ENCODE results near the gene GIPC3. TPM values are rescaled to one million over a fixed set of nuclear protein-coding genes. Genes with fewer than 3 reads are reported as not detected.

GIPC3 gene
- total and polyA plus RNA-seq, 2 experiments from 2014 or later = 0.48 to 0.59 TPM

GRCh38 chr19:3549816-3550215, 35.5 kb upstream of the GIPC3 start:
- H3K36me3 ChIP-seq (ENCODE audit: insufficient read depth) = no peaks in the 10 kb centered on the region
- no peak overlapping the region for H3K4me3 Mint-ChIP-seq
- ATAC-seq (no peak), DNase-seq (ENCODE audit: low spot score) (no peak)
- H3K36me3 Mint-ChIP-seq (ENCODE audit: low read depth) = peaks cover 7% of the 10 kb centered on the region
- H3K4me1 Mint-ChIP-seq = no peaks in the 10 kb centered on the region; the same call in 2 of the 3 replicates
- H3K4me3 ChIP-seq = no peak overlapping the region
- 0 out of 2 replicates have a peak, but pooled peaks cover under 1% of the 10 kb centered on the region for H3K79me2 ChIP-seq (replicated peaks; ENCODE audit: insufficient read depth)
- peaks cover 14% of the 10 kb centered on the region for H3K27me3 Mint-ChIP-seq (ENCODE audit: insufficient read depth, low read depth, poor library complexity)
- H3K27me3 ChIP-seq (ENCODE audit: insufficient read depth) = no peaks in the 10 kb centered on the region
- H4K20me1 ChIP-seq (replicated peaks; ENCODE audit: insufficient read depth) = peaks cover 7% of the 10 kb centered on the region
- no peaks in the 10 kb centered on the region for H3K4me1 ChIP-seq (ENCODE audit: insufficient read depth)
- H3K4me2 ChIP-seq = no peak overlapping the region
- H2AFZ ChIP-seq = no peak overlapping the region
- H3K27ac ChIP-seq (ENCODE audit: low read depth) = no peak overlapping the region
- no peaks in the 10 kb centered on the region for H3K9me2 ChIP-seq (ENCODE audit: insufficient read depth)
- TF ChIP-seq STAT1 (IDR thresholded peaks at IDR 0.05; ENCODE audit: unreplicated experiment) = no peak
- TF ChIP-seq EZH2 (IDR thresholded peaks at IDR 0.05; ENCODE audit: low read depth, unreplicated experiment) = no peak
- TF ChIP-seq ZNF331 (CRISPR knock-in tag; IDR thresholded peaks at IDR 0.05; ENCODE audit: low read depth) = no peak
- TF ChIP-seq NANOG (IDR thresholded peaks at IDR 0.05; ENCODE audit: borderline replicate concordance) = no peak
- no peak for TF ChIP-seq ZNF462 (CRISPR knock-in tag; IDR thresholded peaks at IDR 0.05)
- TF ChIP-seq EZH2phosphoT487 (IDR thresholded peaks at IDR 0.05; ENCODE audit: unreplicated experiment) = no peak
- TF ChIP-seq ETS1 (IDR thresholded peaks at IDR 0.05) = no peak
- no peak for TF ChIP-seq CTCF (conservative IDR thresholded peaks at IDR 0.05; ENCODE audit: low read depth in 2 of 2)
- no peak for TF ChIP-seq CREB1 (CRISPR knock-in tag; IDR thresholded peaks at IDR 0.05; ENCODE audit: low read depth)
- TF ChIP-seq ZNF114 (CRISPR knock-in tag; IDR thresholded peaks at IDR 0.05) = no peak
- TF ChIP-seq POLR2AphosphoS5 (IDR thresholded peaks at IDR 0.05; ENCODE audit: low read depth) = no peak
- TF ChIP-seq JUNB (IDR thresholded peaks at IDR 0.05; ENCODE audit: unreplicated experiment) = no peak
- TF ChIP-seq REST (IDR thresholded peaks at IDR 0.05; ENCODE audit: unreplicated experiment) = no peak
- no peak overlapping the region for H3K27ac Mint-ChIP-seq
- H3K9me3 Mint-ChIP-seq = no peaks in the 10 kb centered on the region
- peaks cover 6% of the 10 kb centered on the region; the same call in 1 of the 2 replicates for H3F3A ChIP-seq (replicated peaks; ENCODE audit: low read depth)
